Measurements from ENCODE around the gene NDUFB2.

The NDUFB2 gene

GRCh38 chr7:140696680-140697446, at the start of gene NDUFB2:
Gene NDUFB2, plus strand, starts transcription at chr7:140696708. Its CDS starts 37 bp downstream, at chr7:140696745.
- no peak for TF ChIP-seq CTCF (IDR thresholded peaks at IDR 0.05; ENCODE audit: insufficient read depth, low read depth, low read length, missing control alignments)

GRCh38 chr7:140646931-140647647, 49.4 kb upstream of the NDUFB2 start:
- TF ChIP-seq CTCF (IDR thresholded peaks at IDR 0.05; ENCODE audit: insufficient read depth, low read depth, low read length, missing control alignments): peak; percentile 62
- H3K4me3 ChIP-seq (ENCODE audit: low read depth, low read length): no peak overlapping the region
- peak; percentile 32 for DNase-seq (ENCODE audit: low read depth)

More at GRCh38 chr7:140696680-140697446, at the start of gene NDUFB2:
- peak; percentile 84 for DNase-seq (ENCODE audit: low read depth)
- H3K4me3 ChIP-seq (ENCODE audit: low read depth, low read length): peak within 1 kb of the TSS; percentile 83

GRCh38 chr7:140649556-140650205, 46.8 kb upstream of the NDUFB2 start:
- H3K4me3 ChIP-seq (ENCODE audit: low read depth, low read length): no peak overlapping the region
- TF ChIP-seq CTCF (IDR thresholded peaks at IDR 0.05; ENCODE audit: insufficient read depth, low read depth, low read length, missing control alignments): no peak
- no peak for DNase-seq (ENCODE audit: low read depth)

- no peak for DNase-seq (ENCODE audit: low read depth)
- no peak overlapping the region for H3K4me3 ChIP-seq (ENCODE audit: low read depth, low read length)
- TF ChIP-seq CTCF (IDR thresholded peaks at IDR 0.05; ENCODE audit: insufficient read depth, low read depth, low read length, missing control alignments): no peak
Observed at GRCh38 chr7:140650367-140650766, 46.1 kb upstream of the NDUFB2 start.

GRCh38 chr7:140653319-140654108, 43.0 kb upstream of the NDUFB2 start:
- no peak overlapping the region for H3K4me3 ChIP-seq (ENCODE audit: low read depth, low read length)
- peak; percentile 80 for TF ChIP-seq CTCF (IDR thresholded peaks at IDR 0.05; ENCODE audit: insufficient read depth, low read depth, low read length, missing control alignments)
- peak; percentile 52 for DNase-seq (ENCODE audit: low read depth)

GRCh38 chr7:140654109-140654387, 42.5 kb upstream of the NDUFB2 start:
- H3K4me3 ChIP-seq (ENCODE audit: low read depth, low read length): no peak overlapping the region
- TF ChIP-seq CTCF (IDR thresholded peaks at IDR 0.05; ENCODE audit: insufficient read depth, low read depth, low read length, missing control alignments): no peak
- DNase-seq (ENCODE audit: low read depth): no peak
